IMR-90 (cell line): Measurements from ENCODE around the gene RBM11. TPM values are rescaled to one million over a fixed set of nuclear protein-coding genes. Genes with fewer than 3 reads are reported as not detected.

ENCODE experiments used
- ATAC-seq: fragments of 200-7000 bp; cut with Tn5 transposase; 2 replicates; pipeline ENCODE4 v1.9.1; 2020; ENCODE audit warnings: low read depth, mild to moderate bottlenecking, moderate library complexity
- BruUV-seq: library from RNA; stranded (reverse); fragments of 400-500 nt; replicated peaks from 2 replicates; lab custom pipeline; 2021; lab: Mats Ljungman, UMichigan
- CTCF ChIA-PET: fragments of 300-600 bp; formaldehyde crosslinking; extraction: SDS; loops from one replicate; lab custom pipeline; 2021; ENCODE audit warnings: antibody characterized with exemption; lab: Yijun Ruan, JAX
- POLR2A ChIA-PET: fragments of 300-600 bp; sonication (Branson Sonifier 250); formaldehyde crosslinking; loops from one replicate; lab custom pipeline; 2022; ENCODE audit warnings: antibody characterized with exemption; ENCODE audit not compliant: unreplicated experiment; lab: Charles Lee
- DNase-seq: peaks from one replicate; pipeline ENCODE4 v3.0.0; 2013
- H2AFZ ChIP-seq: replicated peaks from 2 replicates; pipeline ENCODE3; 2013; ENCODE audit warnings: low read length, mild to moderate bottlenecking; ENCODE audit not compliant: poor library complexity
- H2AK5ac ChIP-seq: 2 replicates; pipeline ENCODE4 v1.6.1; 2013; ENCODE audit warnings: low read depth, low read length, inconsistent platforms
- H2AK9ac ChIP-seq: replicated peaks from 2 replicates; pipeline ENCODE3; 2013; ENCODE audit warnings: mild to moderate bottlenecking, low read depth, low read length, moderate library complexity; ENCODE audit not compliant: poor library complexity
- H2BK120ac ChIP-seq: 2 replicates; pipeline ENCODE4 v1.6.1; 2013; ENCODE audit warnings: low read depth, low read length, inconsistent platforms
- H2BK15ac ChIP-seq: 3 replicates; pipeline ENCODE4 v1.6.1; 2013; ENCODE audit warnings: low read depth, low read length, inconsistent platforms
- H2BK20ac ChIP-seq: 2 replicates; pipeline ENCODE4 v1.6.1; 2013; ENCODE audit warnings: low read depth, mild to moderate bottlenecking, inconsistent platforms, low read length, moderate library complexity
- H2BK5ac ChIP-seq: 2 replicates; pipeline ENCODE4 v1.6.1; 2013; ENCODE audit warnings: mild to moderate bottlenecking, low read depth, low read length, inconsistent platforms; ENCODE audit not compliant: poor library complexity, severe bottlenecking
- H3K14ac ChIP-seq: replicated peaks from 2 replicates; pipeline ENCODE4 v1.6.1; 2013; ENCODE audit warnings: low read depth, low read length, inconsistent platforms
- H3K18ac ChIP-seq: 2 replicates; pipeline ENCODE4 v1.6.1; 2013; ENCODE audit warnings: low read depth, low read length, control low read depth
- H3K23ac ChIP-seq: 2 replicates; pipeline ENCODE4 v1.6.1; 2013; ENCODE audit warnings: low read depth, low read length, inconsistent platforms
- H3K27ac ChIP-seq: 2 replicates; pipeline ENCODE4 v1.5.1; 2013; ENCODE audit warnings: mild to moderate bottlenecking, control low read depth, low read length; ENCODE audit not compliant: insufficient read depth
- H3K27me3 ChIP-seq: 2 replicates; pipeline ENCODE4 v1.6.1; 2013; ENCODE audit warnings: low read length; ENCODE audit not compliant: control insufficient read depth, insufficient read depth
- H3K36me3 ChIP-seq: 2 replicates; pipeline ENCODE4 v1.6.1; 2013; ENCODE audit warnings: low read length, mixed read lengths; ENCODE audit not compliant: control insufficient read depth, insufficient read depth
- H3K4ac ChIP-seq: 2 replicates; pipeline ENCODE4 v1.6.1; 2013; ENCODE audit warnings: low read depth, low read length, inconsistent platforms
- H3K4me1 ChIP-seq: 2 replicates; pipeline ENCODE4 v1.6.1; 2013; ENCODE audit warnings: low read length, mixed read lengths; ENCODE audit not compliant: control insufficient read depth, insufficient read depth
- H3K4me2 ChIP-seq: 2 replicates; pipeline ENCODE4 v1.6.1; 2013; ENCODE audit warnings: low read depth, mild to moderate bottlenecking, control low read depth, low read length, moderate library complexity
- H3K4me3 ChIP-seq: 2 replicates; pipeline ENCODE4 v1.5.1; 2013; ENCODE audit warnings: low read depth, mild to moderate bottlenecking, control low read depth, low read length, moderate library complexity; ENCODE audit not compliant: insufficient read depth
- H3K56ac ChIP-seq: 2 replicates; pipeline ENCODE4 v1.6.1; 2013; ENCODE audit warnings: low read length, inconsistent platforms; ENCODE audit not compliant: insufficient read depth; ENCODE audit errors: extremely low read depth
- H3K79me1 ChIP-seq, 2 experiments: 2 replicates each; pipeline ENCODE4 v1.6.1; 2013; ENCODE audit warnings: low read length in 2 of 2, inconsistent platforms in 1 of 2, low read depth in 1 of 2
- H3K9ac ChIP-seq: 2 replicates; pipeline ENCODE4 v1.6.1; 2013; ENCODE audit warnings: low read depth, low read length, control low read depth
- H3K9me1 ChIP-seq: 2 replicates; pipeline ENCODE4 v1.6.1; 2013; ENCODE audit warnings: low read length, inconsistent platforms; ENCODE audit not compliant: insufficient read depth
- H3K9me3 ChIP-seq: 2 replicates; pipeline ENCODE4 v1.6.1; 2013; ENCODE audit warnings: low read length; ENCODE audit not compliant: control insufficient read depth, insufficient read depth
- H4K20me1 ChIP-seq: 2 replicates; pipeline ENCODE4 v1.6.1; 2013; ENCODE audit warnings: low read length, inconsistent platforms; ENCODE audit not compliant: insufficient read depth
- H4K5ac ChIP-seq: 2 replicates; pipeline ENCODE4 v1.6.1; 2013; ENCODE audit warnings: mild to moderate bottlenecking, low read depth, low read length, control low read depth
- H4K8ac ChIP-seq, 2 experiments: 2 replicates each; pipeline ENCODE4 v1.6.1; 2013; ENCODE audit warnings: low read depth in 2 of 2, low read length in 2 of 2, control low read depth in 1 of 2, inconsistent platforms in 1 of 2
- H4K91ac ChIP-seq: 2 replicates; pipeline ENCODE4 v1.6.1; 2013; ENCODE audit warnings: low read depth, low read length, inconsistent platforms; ENCODE audit not compliant: insufficient read depth
- FOS ChIP-seq: fragments of 150-350 bp; IDR thresholded peaks from 2 replicates; pipeline ENCODE4 v1.6.1; 2016; ENCODE audit warnings: low read depth, low read length
- MAZ ChIP-seq: IDR thresholded peaks from 2 replicates; pipeline ENCODE4 v1.6.1; 2012; ENCODE audit warnings: low read depth, mild to moderate bottlenecking, low read length, improper control_type of control experiment, moderate library complexity, borderline replicate concordance
- NFE2L2 ChIP-seq: fragments of 150-350 bp; IDR thresholded peaks from 2 replicates; pipeline ENCODE4 v1.6.1; 2016; ENCODE audit warnings: low read depth, mild to moderate bottlenecking, low read length
- RAD21 ChIP-seq: IDR thresholded peaks from 2 replicates; pipeline ENCODE4 v1.6.1; 2012; ENCODE audit warnings: low read length, improper control_type of control experiment
- SMC3 ChIP-seq: fragments of 150-350 bp; IDR thresholded peaks from 2 replicates; pipeline ENCODE4 v1.6.1; 2016; ENCODE audit warnings: low read depth, mild to moderate bottlenecking, antibody characterized with exemption, low read length, moderate library complexity
- dilution Hi-C: fragments of 300-500 bp; cut with HindIII; formaldehyde crosslinking; loops from one replicate; pipeline ENCODE4 v1.14.3; 2018; ENCODE audit warnings: low sequenced_read_pairs; ENCODE audit not compliant: unreplicated experiment
- in situ Hi-C: fragments of 300-500 bp; cut with MboI; formaldehyde crosslinking; loops from 3 replicates; pipeline ENCODE4 v1.14.3; 2019; ENCODE audit warnings: low sequenced_read_pairs, inconsistent platforms, mixed read lengths
- intact Hi-C: fragments of 100-400 bp; cut with micrococcal nuclease; formaldehyde crosslinking; loops from 2 replicates; pipeline ENCODE4 v1.10.0; 2022
- polyA plus RNA-seq, 3 experiments: library from polyadenylated mRNA; depleted of rRNA; stranded (reverse); fragments of >200 nt; gene quantifications; 2 replicates each; pipeline ENCODE4 v1.2.3, GENCODE V29; 2012; ENCODE audit warnings: low replicate concordance in 1 of 3
- total RNA-seq: library from RNA; depleted of rRNA; stranded (reverse); fragments of >200 nt; gene quantifications from 2 replicates; pipeline ENCODE4 v1.2.3, GENCODE V29; 2012
- TF ChIP-seq, protein P1 (sequence below): fragments of 150-350 bp; IDR thresholded peaks from 2 replicates; pipeline ENCODE4 v1.6.1; 2016; ENCODE audit warnings: low read depth, mild to moderate bottlenecking, low read length, moderate library complexity, borderline replicate concordance
- TF ChIP-seq, protein P2 (sequence below): fragments of 150-350 bp; IDR thresholded peaks from 2 replicates; pipeline ENCODE4 v1.6.1; 2017; ENCODE audit warnings: mild to moderate bottlenecking, antibody characterized with exemption, low read length, low read depth

The RBM11 gene
- total and polyA plus RNA-seq, 2 of the 4 experiments (the other 2 are of a cell fraction) = 0.10 to 0.18 TPM

DNA sequence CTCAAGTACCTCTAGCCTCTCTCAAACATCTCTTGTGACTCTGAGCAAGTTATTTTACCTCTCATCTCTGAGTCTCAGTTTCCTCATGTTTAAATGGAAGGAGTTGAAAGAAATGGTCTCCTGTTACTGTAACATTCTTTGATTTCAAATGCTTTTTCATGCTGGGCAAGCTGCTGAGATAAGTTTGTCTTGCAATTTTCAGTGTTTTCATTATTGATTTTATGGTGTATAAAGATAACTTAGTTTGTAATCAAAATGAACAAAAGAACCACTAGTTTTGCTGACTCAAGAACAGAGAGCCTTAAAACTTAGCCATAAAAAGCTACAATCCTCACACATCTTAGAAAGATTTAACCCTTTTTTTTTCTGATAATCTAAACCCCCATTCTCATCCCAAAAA lies 9.7 kb upstream of the RBM11 start:
- Histone ChIP-seq H2BK20ac (no peak overlapping the region), H4K20me1 (no peaks in the 10 kb centered on the region), H3K27ac (no peak overlapping the region), H2BK5ac (no peak overlapping the region), H3K36me3 (no peaks in the 10 kb centered on the region), H4K91ac (no peak overlapping the region), H3K4me2 (no peak overlapping the region), H3K56ac (no peak overlapping the region), H2BK120ac (no peak overlapping the region), H3K18ac (no peak overlapping the region), H3K4me1 (no peaks in the 10 kb centered on the region), H3K27me3 (no peaks in the 10 kb centered on the region), H2AK9ac (no peak overlapping the region), H3K4me3 (no peak overlapping the region), H2BK15ac (no peak overlapping the region), H3K23ac (no peak overlapping the region), H2AFZ (no peak overlapping the region), H3K9me1 (no peaks in the 10 kb centered on the region), H2AK5ac (no peak overlapping the region), H3K9me3 (no peaks in the 10 kb centered on the region), H3K4ac (no peak overlapping the region), H4K8ac (no peak overlapping the region), H3K79me1 (no peaks in the 10 kb centered on the region), H3K14ac (no peak overlapping the region), H4K5ac (no peak overlapping the region), H3K9ac (no peak overlapping the region)
- dilution Hi-C loops = no loop called here
- no peak for ATAC-seq
- ChIA-PET CTCF (no interaction called here), POLR2A (no interaction called here)
- TF ChIP-seq, protein P1, sequence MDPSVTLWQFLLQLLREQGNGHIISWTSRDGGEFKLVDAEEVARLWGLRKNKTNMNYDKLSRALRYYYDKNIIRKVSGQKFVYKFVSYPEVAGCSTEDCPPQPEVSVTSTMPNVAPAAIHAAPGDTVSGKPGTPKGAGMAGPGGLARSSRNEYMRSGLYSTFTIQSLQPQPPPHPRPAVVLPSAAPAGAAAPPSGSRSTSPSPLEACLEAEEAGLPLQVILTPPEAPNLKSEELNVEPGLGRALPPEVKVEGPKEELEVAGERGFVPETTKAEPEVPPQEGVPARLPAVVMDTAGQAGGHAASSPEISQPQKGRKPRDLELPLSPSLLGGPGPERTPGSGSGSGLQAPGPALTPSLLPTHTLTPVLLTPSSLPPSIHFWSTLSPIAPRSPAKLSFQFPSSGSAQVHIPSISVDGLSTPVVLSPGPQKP = no peak
- TF ChIP-seq MAZ (no peak), RAD21 (no peak), NFE2L2 (no peak), SMC3 (no peak), FOS (no peak)
- TF ChIP-seq, protein P2, sequence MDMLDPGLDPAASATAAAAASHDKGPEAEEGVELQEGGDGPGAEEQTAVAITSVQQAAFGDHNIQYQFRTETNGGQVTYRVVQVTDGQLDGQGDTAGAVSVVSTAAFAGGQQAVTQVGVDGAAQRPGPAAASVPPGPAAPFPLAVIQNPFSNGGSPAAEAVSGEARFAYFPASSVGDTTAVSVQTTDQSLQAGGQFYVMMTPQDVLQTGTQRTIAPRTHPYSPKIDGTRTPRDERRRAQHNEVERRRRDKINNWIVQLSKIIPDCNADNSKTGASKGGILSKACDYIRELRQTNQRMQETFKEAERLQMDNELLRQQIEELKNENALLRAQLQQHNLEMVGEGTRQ = no peak
- no peak for DNase-seq
- in situ Hi-C loops = no loop called here
- intact Hi-C loops = no loop called here
- BruUV-seq = no TSS peak
